Measurements from ENCODE around the gene PVALEF. TPM values are rescaled to one million over a fixed set of nuclear protein-coding genes. Genes with fewer than 3 reads are reported as not detected.

Gene PVALEF
- polyA plus RNA-seq, 1 donor, result 0.34 TPM

GRCh38 chr17:81207610-81208581 lies 42.6 kb downstream of the PVALEF start:
- no CpG with 5 or more reads among the region's 21 CpGs for WGBS (ENCODE audit: insufficient coverage, low lambda C conversion rate)
- peaks cover 5% of the 10 kb centered on the region for H3K36me3 ChIP-seq (ENCODE audit: control insufficient read depth, insufficient read depth, low read length)
- no peaks in the 10 kb centered on the region for H3K4me1 ChIP-seq (ENCODE audit: control insufficient read depth, insufficient read depth, low read length)
- H3K27me3 ChIP-seq (ENCODE audit: control insufficient read depth, insufficient read depth, low read length), result no peaks in the 10 kb centered on the region
- no peaks in the 10 kb centered on the region for H3K9me3 ChIP-seq (ENCODE audit: control insufficient read depth, low read depth, low read length)
- H3K4me3 ChIP-seq (ENCODE audit: low read length), result no peak overlapping the region
- DNase-seq, result no peak
- H3K27ac ChIP-seq (ENCODE audit: low read length), result no peak overlapping the region

- no peaks in the 10 kb centered on the region for H3K4me1 ChIP-seq (ENCODE audit: control insufficient read depth, insufficient read depth, low read length)
- no peak for DNase-seq
- no peak overlapping the region for H3K27ac ChIP-seq (ENCODE audit: low read length)
- no peaks in the 10 kb centered on the region for H3K9me3 ChIP-seq (ENCODE audit: control insufficient read depth, low read depth, low read length)
- WGBS (ENCODE audit: insufficient coverage, low lambda C conversion rate), result no CpG with 5 or more reads among the region's 10 CpGs
- H3K4me3 ChIP-seq (ENCODE audit: low read length), result no peak overlapping the region
- H3K27me3 ChIP-seq (ENCODE audit: control insufficient read depth, insufficient read depth, low read length), result no peaks in the 10 kb centered on the region
- peaks cover 5% of the 10 kb centered on the region for H3K36me3 ChIP-seq (ENCODE audit: control insufficient read depth, insufficient read depth, low read length)
Measured at GRCh38 chr17:81208651-81209050, 43.3 kb downstream of the PVALEF start.

GRCh38 chr17:81209141-81209540 lies 43.8 kb downstream of the PVALEF start:
- no peaks in the 10 kb centered on the region for H3K9me3 ChIP-seq (ENCODE audit: control insufficient read depth, low read depth, low read length)
- DNase-seq, result no peak
- H3K4me3 ChIP-seq (ENCODE audit: low read length), result no peak overlapping the region
- H3K36me3 ChIP-seq (ENCODE audit: control insufficient read depth, insufficient read depth, low read length), result peaks cover 5% of the 10 kb centered on the region
- no peaks in the 10 kb centered on the region for H3K27me3 ChIP-seq (ENCODE audit: control insufficient read depth, insufficient read depth, low read length)
- H3K27ac ChIP-seq (ENCODE audit: low read length), result no peak overlapping the region
- H3K4me1 ChIP-seq (ENCODE audit: control insufficient read depth, insufficient read depth, low read length), result no peaks in the 10 kb centered on the region
- no CpG with 5 or more reads among the region's 16 CpGs for WGBS (ENCODE audit: insufficient coverage, low lambda C conversion rate)

GRCh38 chr17:81210466-81210865 lies 45.2 kb downstream of the PVALEF start:
- WGBS (ENCODE audit: insufficient coverage, low lambda C conversion rate), result no CpG with 5 or more reads among the region's 10 CpGs
- no peak for DNase-seq
- H3K27me3 ChIP-seq (ENCODE audit: control insufficient read depth, insufficient read depth, low read length), result no peaks in the 10 kb centered on the region

GRCh38 chr17:81210868-81211267 lies 45.6 kb downstream of the PVALEF start:
- no peak overlapping the region for H3K27ac ChIP-seq (ENCODE audit: low read length)
- H3K9me3 ChIP-seq (ENCODE audit: control insufficient read depth, low read depth, low read length), result no peaks in the 10 kb centered on the region
- 56% methylated on average over 3 of the region's 14 CpGs for WGBS (ENCODE audit: insufficient coverage, low lambda C conversion rate)
- no peak overlapping the region for H3K4me3 ChIP-seq (ENCODE audit: low read length)
- no peak for DNase-seq
- H3K27me3 ChIP-seq (ENCODE audit: control insufficient read depth, insufficient read depth, low read length), result no peaks in the 10 kb centered on the region
- H3K36me3 ChIP-seq (ENCODE audit: control insufficient read depth, insufficient read depth, low read length), result peaks cover 5% of the 10 kb centered on the region
- no peaks in the 10 kb centered on the region for H3K4me1 ChIP-seq (ENCODE audit: control insufficient read depth, insufficient read depth, low read length)

More at GRCh38 chr17:81210466-81210865, 45.2 kb downstream of the PVALEF start:
- H3K36me3 ChIP-seq (ENCODE audit: control insufficient read depth, insufficient read depth, low read length), result peaks cover 5% of the 10 kb centered on the region
- H3K27ac ChIP-seq (ENCODE audit: low read length), result no peak overlapping the region
- H3K9me3 ChIP-seq (ENCODE audit: control insufficient read depth, low read depth, low read length), result no peaks in the 10 kb centered on the region
- H3K4me3 ChIP-seq (ENCODE audit: low read length), result no peak overlapping the region
- no peaks in the 10 kb centered on the region for H3K4me1 ChIP-seq (ENCODE audit: control insufficient read depth, insufficient read depth, low read length)

GRCh38 chr17:81212365-81212764 lies 47.1 kb downstream of the PVALEF start:
- WGBS (ENCODE audit: insufficient coverage, low lambda C conversion rate), result no CpG with 5 or more reads among the region's 9 CpGs
- Histone ChIP-seq H3K4me1 (ENCODE audit: control insufficient read depth, insufficient read depth, low read length) (no peaks in the 10 kb centered on the region), H3K27me3 (ENCODE audit: control insufficient read depth, insufficient read depth, low read length) (no peaks in the 10 kb centered on the region), H3K4me3 (ENCODE audit: low read length) (no peak overlapping the region), H3K27ac (ENCODE audit: low read length) (no peak overlapping the region), H3K36me3 (ENCODE audit: control insufficient read depth, insufficient read depth, low read length) (no peaks in the 10 kb centered on the region), H3K9me3 (ENCODE audit: control insufficient read depth, low read depth, low read length) (no peaks in the 10 kb centered on the region)
- DNase-seq, result no peak

- WGBS (ENCODE audit: insufficient coverage, low lambda C conversion rate), result no CpG with 5 or more reads among the region's 8 CpGs
Measured at GRCh38 chr17:81213978-81214377, 48.7 kb downstream of the PVALEF start.

GRCh38 chr17:81217491-81217890 lies 52.2 kb downstream of the PVALEF start:
- peaks cover 12% of the 10 kb centered on the region for H3K4me1 ChIP-seq (ENCODE audit: control insufficient read depth, insufficient read depth, low read length)
- no peaks in the 10 kb centered on the region for H3K27me3 ChIP-seq (ENCODE audit: control insufficient read depth, insufficient read depth, low read length)
- peaks cover 2% of the 10 kb centered on the region for H3K36me3 ChIP-seq (ENCODE audit: control insufficient read depth, insufficient read depth, low read length)
- no peak overlapping the region for H3K4me3 ChIP-seq (ENCODE audit: low read length)
- 90% methylated on average over 2 of the region's 18 CpGs for WGBS (ENCODE audit: insufficient coverage, low lambda C conversion rate)
- no peak overlapping the region for H3K27ac ChIP-seq (ENCODE audit: low read length)
- no peak for DNase-seq
- no peaks in the 10 kb centered on the region for H3K9me3 ChIP-seq (ENCODE audit: control insufficient read depth, low read depth, low read length)

More at GRCh38 chr17:81213978-81214377, 48.7 kb downstream of the PVALEF start:
- Histone ChIP-seq H3K9me3 (ENCODE audit: control insufficient read depth, low read depth, low read length) (no peaks in the 10 kb centered on the region), H3K27ac (ENCODE audit: low read length) (no peak overlapping the region), H3K4me3 (ENCODE audit: low read length) (no peak overlapping the region), H3K36me3 (ENCODE audit: control insufficient read depth, insufficient read depth, low read length) (peaks cover 2% of the 10 kb centered on the region), H3K4me1 (ENCODE audit: control insufficient read depth, insufficient read depth, low read length) (no peaks in the 10 kb centered on the region), H3K27me3 (ENCODE audit: control insufficient read depth, insufficient read depth, low read length) (no peaks in the 10 kb centered on the region)
- no peak for DNase-seq

GRCh38 chr17:81218459-81218858 lies 53.2 kb downstream of the PVALEF start:
- Histone ChIP-seq H3K27ac (ENCODE audit: low read length) (no peak overlapping the region), H3K36me3 (ENCODE audit: control insufficient read depth, insufficient read depth, low read length) (peaks cover 2% of the 10 kb centered on the region), H3K4me1 (ENCODE audit: control insufficient read depth, insufficient read depth, low read length) (peaks cover 14% of the 10 kb centered on the region), H3K27me3 (ENCODE audit: control insufficient read depth, insufficient read depth, low read length) (peaks cover 2% of the 10 kb centered on the region), H3K4me3 (ENCODE audit: low read length) (no peak overlapping the region), H3K9me3 (ENCODE audit: control insufficient read depth, low read depth, low read length) (no peaks in the 10 kb centered on the region)
- WGBS (ENCODE audit: insufficient coverage, low lambda C conversion rate), result no CpG with 5 or more reads among the region's 13 CpGs
- DNase-seq, result no peak

GRCh38 chr17:81218991-81219390 lies 53.7 kb downstream of the PVALEF start:
- H3K4me3 ChIP-seq (ENCODE audit: low read length), result no peak overlapping the region
- WGBS (ENCODE audit: insufficient coverage, low lambda C conversion rate), result 100% methylated on average over 3 of the region's 11 CpGs
- peaks cover 20% of the 10 kb centered on the region for H3K4me1 ChIP-seq (ENCODE audit: control insufficient read depth, insufficient read depth, low read length)

More at GRCh38 chr17:81218991-81219390, 53.7 kb downstream of the PVALEF start:
- Histone ChIP-seq H3K27ac (ENCODE audit: low read length) (no peak overlapping the region), H3K27me3 (ENCODE audit: control insufficient read depth, insufficient read depth, low read length) (peaks cover 6% of the 10 kb centered on the region), H3K36me3 (ENCODE audit: control insufficient read depth, insufficient read depth, low read length) (peaks cover 2% of the 10 kb centered on the region), H3K9me3 (ENCODE audit: control insufficient read depth, low read depth, low read length) (no peaks in the 10 kb centered on the region)
- DNase-seq, result no peak
